ENCODE results near the gene PDLIM4.
A peak's percentile ranks its signal among the peaks of the same experiment; 100 is the strongest.

PDLIM4 gene

DNA sequence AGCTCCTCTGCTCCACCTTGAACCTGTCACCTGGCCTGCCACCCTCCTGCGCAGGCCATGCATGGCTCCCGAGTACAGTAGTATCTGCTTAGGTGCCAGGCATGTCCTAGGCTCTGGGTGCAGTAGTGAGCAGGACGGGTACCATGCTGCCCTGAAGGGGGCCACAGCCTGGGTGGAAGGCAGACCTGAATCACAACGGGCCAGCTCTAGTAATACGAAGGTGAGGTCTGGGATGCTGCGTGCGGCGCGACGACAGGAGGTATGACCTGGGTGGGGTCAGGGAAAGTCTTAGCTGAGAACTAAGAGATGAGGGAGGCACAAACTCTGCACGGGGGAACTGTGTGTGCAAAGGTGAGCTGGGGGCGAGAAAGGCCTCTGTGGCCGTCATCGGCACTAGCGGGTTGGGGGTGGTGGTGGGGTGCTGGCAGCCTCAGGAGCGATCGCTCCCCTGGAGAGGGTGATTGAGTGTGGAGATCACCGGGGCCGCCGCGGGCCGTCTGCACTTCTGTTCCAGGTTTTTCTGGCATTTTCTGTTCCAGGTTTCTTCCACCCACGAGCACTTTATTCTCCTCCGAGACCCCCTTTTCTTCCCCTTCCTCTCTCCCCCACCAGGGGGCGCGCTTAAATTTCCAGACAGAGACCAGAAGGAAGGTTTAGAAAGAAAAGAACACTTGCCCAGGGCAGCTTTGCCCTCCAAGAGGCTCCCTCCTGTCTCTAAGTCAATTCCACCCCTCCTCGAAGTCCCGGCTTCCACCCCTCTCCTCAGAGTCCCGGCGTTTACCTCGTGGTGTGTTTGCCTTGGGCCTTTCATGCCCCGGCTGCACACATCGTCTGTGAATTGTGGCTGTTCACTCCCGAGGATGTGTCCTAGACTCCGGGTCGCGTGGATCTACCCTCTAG is 15.1 kb downstream of the PDLIM4 start:
- TF ChIP-seq, protein P1, sequence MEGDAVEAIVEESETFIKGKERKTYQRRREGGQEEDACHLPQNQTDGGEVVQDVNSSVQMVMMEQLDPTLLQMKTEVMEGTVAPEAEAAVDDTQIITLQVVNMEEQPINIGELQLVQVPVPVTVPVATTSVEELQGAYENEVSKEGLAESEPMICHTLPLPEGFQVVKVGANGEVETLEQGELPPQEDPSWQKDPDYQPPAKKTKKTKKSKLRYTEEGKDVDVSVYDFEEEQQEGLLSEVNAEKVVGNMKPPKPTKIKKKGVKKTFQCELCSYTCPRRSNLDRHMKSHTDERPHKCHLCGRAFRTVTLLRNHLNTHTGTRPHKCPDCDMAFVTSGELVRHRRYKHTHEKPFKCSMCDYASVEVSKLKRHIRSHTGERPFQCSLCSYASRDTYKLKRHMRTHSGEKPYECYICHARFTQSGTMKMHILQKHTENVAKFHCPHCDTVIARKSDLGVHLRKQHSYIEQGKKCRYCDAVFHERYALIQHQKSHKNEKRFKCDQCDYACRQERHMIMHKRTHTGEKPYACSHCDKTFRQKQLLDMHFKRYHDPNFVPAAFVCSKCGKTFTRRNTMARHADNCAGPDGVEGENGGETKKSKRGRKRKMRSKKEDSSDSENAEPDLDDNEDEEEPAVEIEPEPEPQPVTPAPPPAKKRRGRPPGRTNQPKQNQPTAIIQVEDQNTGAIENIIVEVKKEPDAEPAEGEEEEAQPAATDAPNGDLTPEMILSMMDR (IDR thresholded peaks at IDR 0.05; ENCODE audit: extremely low read depth, insufficient read depth, missing control alignments), result peak; percentile 81
- peak; percentile 79 for DNase-seq (ENCODE audit: low spot score)
- in situ Hi-C loops (cut with MboI; ENCODE audit: low pct_unique_long_range_greater_than_20kb, low sequenced_read_pairs, unreplicated experiment), result no loop called here

- DNase-seq (ENCODE audit: low spot score), result no peak
- in situ Hi-C loops (cut with MboI; ENCODE audit: low pct_unique_long_range_greater_than_20kb, low sequenced_read_pairs, unreplicated experiment), result no loop called here
- TF ChIP-seq, protein P1 (IDR thresholded peaks at IDR 0.05; ENCODE audit: extremely low read depth, insufficient read depth, missing control alignments), result no peak
These were observed 16.1 kb downstream of the PDLIM4 start for GRCh38 chr5:132273631-132274030.

DNA sequence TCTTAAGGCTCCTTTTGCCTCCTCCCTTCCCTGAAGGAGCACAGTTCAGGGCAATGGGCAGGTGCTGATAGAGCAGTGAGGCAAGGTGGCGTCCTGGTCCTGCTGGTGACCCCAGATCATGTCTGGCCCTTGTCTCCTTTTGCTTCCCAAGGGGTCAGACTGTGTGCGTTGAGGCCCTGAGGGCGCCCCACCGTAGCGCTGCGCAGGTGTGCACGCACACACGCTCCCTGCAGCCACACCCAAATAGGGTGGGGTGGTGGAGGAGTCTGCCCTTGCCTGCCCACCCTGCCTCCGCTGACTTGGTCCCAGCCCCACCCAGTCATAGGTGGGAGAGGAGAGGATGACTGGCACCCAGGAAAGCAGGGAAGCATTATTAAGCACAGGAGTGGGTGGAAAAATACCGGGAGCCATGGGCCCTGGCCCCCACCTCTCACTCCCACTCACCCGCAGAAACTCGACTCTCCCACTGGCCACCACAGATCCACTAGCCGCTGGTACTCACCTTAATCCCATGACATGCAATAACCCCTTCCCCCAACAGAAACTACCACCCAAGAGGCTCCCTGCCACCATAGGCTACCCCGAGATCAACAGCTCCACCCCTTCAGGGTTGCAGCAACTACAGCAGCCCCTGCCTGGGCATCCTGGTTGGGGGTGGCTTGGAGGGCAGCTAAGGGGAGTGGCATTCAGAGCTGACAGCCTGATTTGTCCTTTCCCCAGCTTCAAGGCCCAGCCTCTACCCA is 16.7 kb downstream of the PDLIM4 start:
- DNase-seq (ENCODE audit: low spot score), result no peak
- in situ Hi-C loops (cut with MboI; ENCODE audit: low pct_unique_long_range_greater_than_20kb, low sequenced_read_pairs, unreplicated experiment), result no loop called here

GRCh38 chr5:132275367-132276220 is 18.1 kb downstream of the PDLIM4 start:
- no peak for DNase-seq (ENCODE audit: low spot score)

More for the DNA sequence above, 16.7 kb downstream of the PDLIM4 start:
- TF ChIP-seq, protein P1 (IDR thresholded peaks at IDR 0.05; ENCODE audit: extremely low read depth, insufficient read depth, missing control alignments), result no peak

DNA sequence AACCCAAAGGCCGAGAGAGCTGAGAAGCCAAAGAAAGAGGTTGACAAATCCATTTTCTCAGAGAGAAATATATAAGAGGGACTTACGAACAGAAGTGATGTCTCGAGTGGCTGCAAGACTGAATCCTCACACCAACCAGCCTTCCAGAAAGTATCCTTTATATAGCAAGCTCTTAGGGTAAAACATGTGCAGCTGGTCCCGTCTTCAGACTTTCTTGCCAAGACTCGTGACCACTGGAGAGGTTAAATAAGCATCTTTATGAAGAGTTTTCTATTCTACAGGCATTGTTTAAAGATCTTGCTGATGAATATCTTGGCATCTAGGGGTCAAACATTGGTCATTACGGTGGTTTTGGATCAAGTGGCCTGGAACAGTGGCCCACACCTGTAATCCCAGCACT is 19.8 kb downstream of the PDLIM4 start:
- in situ Hi-C loops (cut with MboI; ENCODE audit: low pct_unique_long_range_greater_than_20kb, low sequenced_read_pairs, unreplicated experiment), result no loop called here
- TF ChIP-seq, protein P1 (IDR thresholded peaks at IDR 0.05; ENCODE audit: extremely low read depth, insufficient read depth, missing control alignments), result no peak
- DNase-seq (ENCODE audit: low spot score), result no peak

More at GRCh38 chr5:132275367-132276220, 18.1 kb downstream of the PDLIM4 start:
- TF ChIP-seq, protein P1 (IDR thresholded peaks at IDR 0.05; ENCODE audit: extremely low read depth, insufficient read depth, missing control alignments), result no peak
- in situ Hi-C loops (cut with MboI; ENCODE audit: low pct_unique_long_range_greater_than_20kb, low sequenced_read_pairs, unreplicated experiment), result no loop called here
